CD4-positive, alpha-beta T cell treated with Interleukin-6 at 100 ng/mL for 8 hours (primary cell): ENCODE data around the gene ZNF112.

Source experiments
- DNase-seq: peaks from one replicate; pipeline ENCODE4 v3.0.0-alpha.2; 2020; ENCODE audit warnings: mixed read lengths, low spot score

The ZNF112 gene

DNA sequence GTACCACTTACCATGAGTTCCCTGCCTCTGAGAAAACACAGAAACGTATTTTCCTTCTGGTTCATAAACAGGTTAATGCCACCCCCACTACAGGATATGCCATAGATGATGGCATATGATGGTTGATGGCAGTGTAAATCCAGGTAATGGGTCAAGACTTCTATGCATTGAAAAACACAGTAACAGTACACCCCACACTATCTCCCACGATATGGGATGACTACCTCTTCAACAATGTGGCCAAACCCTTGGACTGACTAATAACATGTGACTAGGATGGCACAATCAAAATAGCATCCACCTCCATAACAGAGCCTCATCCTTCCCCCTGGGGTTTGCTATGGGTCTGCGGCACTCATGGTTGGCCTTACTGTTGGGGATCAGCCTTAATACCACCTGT lies 73.6 kb downstream of the ZNF112 start:
- DNase-seq, result no peak

DNA sequence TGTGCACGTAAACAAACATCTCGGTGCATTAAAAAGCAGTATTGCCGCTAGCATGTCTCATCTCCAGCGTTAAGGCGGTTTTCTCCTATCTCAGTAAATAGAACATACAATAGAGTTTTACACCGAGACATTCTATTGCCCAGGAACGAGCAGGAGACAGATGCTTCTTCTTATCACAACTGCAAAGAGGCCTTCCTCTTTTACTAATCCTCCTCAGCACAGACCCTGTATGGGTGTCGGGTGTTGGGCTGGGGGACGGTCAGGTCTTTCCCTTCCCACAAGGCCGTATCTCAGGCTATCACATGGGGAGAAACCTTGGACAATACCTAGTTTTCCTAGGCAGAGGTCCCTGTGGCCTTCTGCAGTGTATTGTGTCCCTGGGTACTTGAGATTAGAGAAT lies 75.6 kb downstream of the ZNF112 start:
- no peak for DNase-seq

GRCh38 chr19:44278181-44278690 lies 78.2 kb downstream of the ZNF112 start:
- DNase-seq, result no peak

DNA sequence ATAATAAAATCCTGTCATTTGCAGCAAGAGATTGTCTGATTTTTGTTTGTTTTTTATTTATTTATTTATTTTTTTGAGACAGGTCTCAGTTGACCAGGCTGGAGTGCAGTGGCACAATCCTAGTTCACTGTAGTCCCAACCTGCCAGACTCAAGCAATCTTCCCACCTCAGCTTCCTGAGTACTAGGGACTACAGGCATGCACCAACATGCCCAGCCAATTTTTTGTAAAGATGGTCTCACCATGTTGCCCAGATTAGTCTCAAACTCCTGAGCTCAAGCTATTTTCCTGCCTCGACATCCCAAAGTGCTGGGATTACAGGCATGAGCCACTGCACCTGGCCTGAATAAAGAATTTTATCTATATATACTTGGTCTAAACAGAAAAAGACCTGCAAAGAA lies 79.1 kb downstream of the ZNF112 start:
- no peak for DNase-seq
